Panc1 (cell line): ENCODE data around the gene ADAMTS14. TPM values are rescaled to one million over a fixed set of nuclear protein-coding genes. Genes with fewer than 3 reads are reported as not detected.
A peak's percentile ranks its signal among the peaks of the same experiment; 100 is the strongest.

Experiments
- ATAC-seq: fragments of 200-7000 bp; cut with Tn5 transposase; 2 replicates; pipeline ENCODE4 v1.9.1; 2020; ENCODE audit warnings: mild to moderate bottlenecking, moderate library complexity
- BruUV-seq: library from RNA; stranded (reverse); fragments of 400-500 nt; replicated peaks from 2 replicates; lab custom pipeline; 2021; lab: Mats Ljungman, UMichigan
- CTCF ChIA-PET: fragments of 300-600 bp; sonication (Branson Sonifier 250); formaldehyde crosslinking; loops from one replicate; lab custom pipeline; 2022; ENCODE audit warnings: antibody characterized with exemption; lab: Charles Lee
- POLR2A ChIA-PET: fragments of 300-600 bp; sonication (Branson Sonifier 250); formaldehyde crosslinking; loops from one replicate; lab custom pipeline; 2022; ENCODE audit warnings: antibody characterized with exemption; lab: Charles Lee
- DNase-seq: peaks from one replicate; pipeline ENCODE4 v3.0.0-alpha.2; 2010; ENCODE audit warnings: low read depth, low spot score
- H3K27ac ChIP-seq: 2 replicates; pipeline ENCODE4 v1.5.1; 2011; ENCODE audit warnings: mild to moderate bottlenecking, low read length, inconsistent platforms
- H3K27me3 ChIP-seq: fragments of 200-500 bp; sonication (Bioruptor generic); 2 replicates; pipeline ENCODE4 v1.6.0; 2014; ENCODE audit warnings: low read length, inconsistent platforms; ENCODE audit not compliant: control insufficient read depth, insufficient read depth
- H3K36me3 ChIP-seq: fragments of 200-500 bp; sonication (Bioruptor generic); 2 replicates; pipeline ENCODE4 v1.5.1; 2014; ENCODE audit warnings: inconsistent platforms, mild to moderate bottlenecking, low read length, moderate library complexity; ENCODE audit not compliant: control insufficient read depth, insufficient read depth
- H3K4me1 ChIP-seq: 2 replicates; pipeline ENCODE4 v1.5.1; 2011; ENCODE audit warnings: inconsistent platforms, mild to moderate bottlenecking, low read length, moderate library complexity; ENCODE audit not compliant: control insufficient read depth, insufficient read depth
- H3K4me3 ChIP-seq, 2 experiments: 2 replicates each; pipeline ENCODE4 v1.5.1; 2011 to 2012; ENCODE audit warnings: low read depth in 2 of 2, low read length in 2 of 2, mild to moderate bottlenecking in 2 of 2, inconsistent platforms in 1 of 2, moderate library complexity in 1 of 2
- H3K9me3 ChIP-seq: fragments of 200-500 bp; sonication (Bioruptor generic); 2 replicates; pipeline ENCODE4 v1.5.1; 2014; ENCODE audit warnings: low read depth, mild to moderate bottlenecking, inconsistent platforms, low read length, moderate library complexity; ENCODE audit not compliant: control insufficient read depth, insufficient read depth
- POLR2AphosphoS5 ChIP-seq: IDR thresholded peaks from 2 replicates; pipeline ENCODE4 v1.6.1; 2012; ENCODE audit warnings: mild to moderate bottlenecking, low read depth, low read length, moderate library complexity
- REST ChIP-seq, 2 experiments: IDR thresholded peaks; 2 replicates each; pipeline ENCODE4 v1.6.1; 2011 to 2012; ENCODE audit warnings: low read depth in 2 of 2, control low read depth in 1 of 2, low read length in 1 of 2, mild to moderate bottlenecking in 1 of 2, moderate library complexity in 1 of 2; ENCODE audit not compliant: insufficient read depth in 1 of 2
- SIN3A ChIP-seq: IDR thresholded peaks from 2 replicates; pipeline ENCODE4 v1.6.1; 2012; ENCODE audit warnings: low read depth, mild to moderate bottlenecking, low read length, moderate library complexity, borderline replicate concordance; ENCODE audit not compliant: insufficient read depth
- TCF7L2 ChIP-seq: IDR thresholded peaks from 2 replicates; pipeline ENCODE4 v1.6.1; 2011; ENCODE audit warnings: mild to moderate bottlenecking, low read depth, low read length, inconsistent platforms
- in situ Hi-C: cut with HindIII; loops from 2 replicates; pipeline ENCODE4 v1.10.0; 2016; ENCODE audit warnings: low sequenced_read_pairs, low pct_unique_long_range_greater_than_20kb
- intact Hi-C: fragments of 100-400 bp; cut with micrococcal nuclease; formaldehyde crosslinking; loops from one replicate; pipeline ENCODE4 v1.10.0; 2022; ENCODE audit not compliant: unreplicated experiment
- total RNA-seq: library from RNA; stranded (reverse); gene quantifications from one replicate; pipeline ENCODE4 v1.2.1, GENCODE V29; 2021; ENCODE audit not compliant: unreplicated experiment

Gene ADAMTS14
- total RNA-seq, 1 experiment from 2014 or later = 0.67 TPM

GRCh38 chr10:70760271-70760787 lies 88.0 kb downstream of the ADAMTS14 start:
- Histone ChIP-seq H3K36me3 (no peaks in the 10 kb centered on the region), H3K9me3 (no peaks in the 10 kb centered on the region), H3K27ac (no peak overlapping the region; the same call in 1 of the 2 replicates), H3K4me3 (no peak overlapping the region), H3K27me3 (no peaks in the 10 kb centered on the region), H3K4me1 (no peaks in the 10 kb centered on the region)
- intact Hi-C loops = loop anchor here (5.0 kb wide), 1 partner anchor 122 kb away; no protein-coding TSS in a partner anchor
- DNase-seq = no peak
- ChIA-PET POLR2A (no interaction called here), CTCF (interaction anchor here (0.7 to 0.9 kb wide), 2 partner anchors 11 to 201 kb away, joined by 3 to 4 read pairs; no protein-coding TSS in a partner anchor)
- in situ Hi-C loops = no loop called here
- peak; percentile 54; the same call in 1 of the 2 replicates for ATAC-seq
- no peak for TF ChIP-seq REST (IDR thresholded peaks at IDR 0.05; ENCODE audit: insufficient read depth in 1 of 2, low read depth in 2 of 2, low read length in 1 of 2)
- no TSS peak for BruUV-seq

GRCh38 chr10:70761031-70761601 lies 88.8 kb downstream of the ADAMTS14 start:
- no peaks in the 10 kb centered on the region for H3K4me1 ChIP-seq
- H3K9me3 ChIP-seq = no peaks in the 10 kb centered on the region
- no peak overlapping the region for H3K27ac ChIP-seq
- ChIA-PET CTCF (interaction anchor here (0.8 to 0.9 kb wide), 2 partner anchors 202 to 211 kb away, joined by 3 to 4 read pairs; no protein-coding TSS in a partner anchor), POLR2A (no interaction called here)
- ATAC-seq (peak; percentile 64; the same call in 1 of the 2 replicates), DNase-seq (no peak)
- no TSS peak for BruUV-seq
- H3K4me3 ChIP-seq = no peak overlapping the region
- intact Hi-C loops = loop anchor here (5.0 kb wide), 1 partner anchor 121 kb away; no protein-coding TSS in a partner anchor
- in situ Hi-C loops = no loop called here
- H3K27me3 ChIP-seq = no peaks in the 10 kb centered on the region
- no peak for TF ChIP-seq REST (IDR thresholded peaks at IDR 0.05; ENCODE audit: insufficient read depth in 1 of 2, low read depth in 2 of 2, low read length in 1 of 2)
- TF ChIP-seq SIN3A = no peak
- no peak for TF ChIP-seq POLR2AphosphoS5
- no peak for TF ChIP-seq TCF7L2
- H3K36me3 ChIP-seq = no peaks in the 10 kb centered on the region
